Non-pigmented ciliary epithelial cell (primary cell): ENCODE data around the gene TEKT3.

Experiments
- DNase-seq: peaks from one replicate; pipeline ENCODE4 v3.0.0-alpha.2; 2010; ENCODE audit warnings: low read depth

TEKT3 gene

GRCh38 chr17:15341385-15341849 lies at the start of gene TEKT3:
TSS of gene TEKT3 (minus strand) at chr17:15341597. CDS start at chr17:15331585, 10,012 bp downstream.
- no peak for DNase-seq

GRCh38 chr17:15388356-15389041 lies 47.1 kb upstream of the TEKT3 start:
- no peak for DNase-seq

- DNase-seq = no peak
Observed at GRCh38 chr17:15386083-15386482, 44.7 kb upstream of the TEKT3 start.

- DNase-seq = no peak
Observed at GRCh38 chr17:15385305-15385704, 43.9 kb upstream of the TEKT3 start.

GRCh38 chr17:15384142-15384787 lies 42.9 kb upstream of the TEKT3 start:
- DNase-seq = no peak

GRCh38 chr17:15382914-15383313 lies 41.5 kb upstream of the TEKT3 start:
- DNase-seq = no peak

GRCh38 chr17:15381707-15382106 lies 40.3 kb upstream of the TEKT3 start:
- DNase-seq = no peak

- DNase-seq = no peak
Observed at GRCh38 chr17:15380446-15380845, 39.0 kb upstream of the TEKT3 start.

GRCh38 chr17:15379659-15380058 lies 38.3 kb upstream of the TEKT3 start:
- DNase-seq = no peak

- DNase-seq = no peak
Observed at GRCh38 chr17:15378243-15378642, 36.8 kb upstream of the TEKT3 start.

- no peak for DNase-seq
Observed at GRCh38 chr17:15377616-15378015, 36.2 kb upstream of the TEKT3 start.

- DNase-seq = no peak
Observed at GRCh38 chr17:15377200-15377599, 35.8 kb upstream of the TEKT3 start.

- no peak for DNase-seq
Observed at GRCh38 chr17:15371376-15372130, 30.2 kb upstream of the TEKT3 start.

- no peak for DNase-seq
Observed at GRCh38 chr17:15368600-15368999, 27.2 kb upstream of the TEKT3 start.

- DNase-seq = no peak
Observed at GRCh38 chr17:15366026-15366425, 24.6 kb upstream of the TEKT3 start.

GRCh38 chr17:15364615-15365014 lies 23.2 kb upstream of the TEKT3 start:
- no peak for DNase-seq

GRCh38 chr17:15363702-15364101 lies 22.3 kb upstream of the TEKT3 start:
- no peak for DNase-seq

GRCh38 chr17:15361592-15361991 lies 20.2 kb upstream of the TEKT3 start:
- no peak for DNase-seq

GRCh38 chr17:15361151-15361550 lies 19.8 kb upstream of the TEKT3 start:
- DNase-seq = no peak

GRCh38 chr17:15354256-15354655 lies 12.9 kb upstream of the TEKT3 start:
- no peak for DNase-seq

GRCh38 chr17:15351925-15352324 lies 10.5 kb upstream of the TEKT3 start:
- peak; percentile 37 for DNase-seq

- no peak for DNase-seq
Observed at GRCh38 chr17:15351478-15351840, 10.1 kb upstream of the TEKT3 start.
